Measurements from ENCODE around the gene SMTNL2.

DNA sequence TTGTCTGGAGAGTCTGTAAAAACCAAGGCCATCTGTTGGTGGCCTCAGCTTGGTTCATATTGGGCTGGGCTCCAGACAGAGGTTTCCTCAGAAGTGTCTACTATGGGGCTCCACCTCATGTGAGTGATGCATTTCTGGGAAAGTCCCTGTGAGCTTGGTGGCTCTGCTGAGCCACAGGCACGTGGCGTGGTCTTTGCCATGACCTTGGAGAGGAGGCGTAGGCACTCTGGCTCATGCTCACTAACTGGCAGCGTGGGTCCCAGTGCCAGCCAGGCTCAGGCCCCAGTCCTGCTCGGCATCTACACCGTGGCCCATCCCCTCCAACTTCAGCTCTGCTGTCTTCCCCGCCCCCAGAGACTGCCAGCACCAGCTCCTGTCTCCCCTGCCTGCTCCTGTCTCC, 10.7 kb upstream of the SMTNL2 start:
- TF ChIP-seq, protein P1, sequence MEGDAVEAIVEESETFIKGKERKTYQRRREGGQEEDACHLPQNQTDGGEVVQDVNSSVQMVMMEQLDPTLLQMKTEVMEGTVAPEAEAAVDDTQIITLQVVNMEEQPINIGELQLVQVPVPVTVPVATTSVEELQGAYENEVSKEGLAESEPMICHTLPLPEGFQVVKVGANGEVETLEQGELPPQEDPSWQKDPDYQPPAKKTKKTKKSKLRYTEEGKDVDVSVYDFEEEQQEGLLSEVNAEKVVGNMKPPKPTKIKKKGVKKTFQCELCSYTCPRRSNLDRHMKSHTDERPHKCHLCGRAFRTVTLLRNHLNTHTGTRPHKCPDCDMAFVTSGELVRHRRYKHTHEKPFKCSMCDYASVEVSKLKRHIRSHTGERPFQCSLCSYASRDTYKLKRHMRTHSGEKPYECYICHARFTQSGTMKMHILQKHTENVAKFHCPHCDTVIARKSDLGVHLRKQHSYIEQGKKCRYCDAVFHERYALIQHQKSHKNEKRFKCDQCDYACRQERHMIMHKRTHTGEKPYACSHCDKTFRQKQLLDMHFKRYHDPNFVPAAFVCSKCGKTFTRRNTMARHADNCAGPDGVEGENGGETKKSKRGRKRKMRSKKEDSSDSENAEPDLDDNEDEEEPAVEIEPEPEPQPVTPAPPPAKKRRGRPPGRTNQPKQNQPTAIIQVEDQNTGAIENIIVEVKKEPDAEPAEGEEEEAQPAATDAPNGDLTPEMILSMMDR (IDR thresholded peaks at IDR 0.05), result no peak
- TF ChIP-seq GABPA (IDR thresholded peaks at IDR 0.05; ENCODE audit: low read depth) (no peak), YY1 (IDR thresholded peaks at IDR 0.05; ENCODE audit: low read depth) (no peak), POLR2AphosphoS5 (IDR thresholded peaks at IDR 0.05; ENCODE audit: low read depth, low read length) (no peak), RAD21 (IDR thresholded peaks at IDR 0.05; ENCODE audit: low read length) (no peak), EP300 (IDR thresholded peaks at IDR 0.05; ENCODE audit: borderline replicate concordance in 1 of 2, low read depth in 1 of 2, low read length in 1 of 2) (no peak), SMC3 (IDR thresholded peaks at IDR 0.05; ENCODE audit: low read depth, low read length) (no peak)
- TF ChIP-seq, protein P2, sequence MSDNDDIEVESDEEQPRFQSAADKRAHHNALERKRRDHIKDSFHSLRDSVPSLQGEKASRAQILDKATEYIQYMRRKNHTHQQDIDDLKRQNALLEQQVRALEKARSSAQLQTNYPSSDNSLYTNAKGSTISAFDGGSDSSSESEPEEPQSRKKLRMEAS (IDR thresholded peaks at IDR 0.05; ENCODE audit: low read depth), result no peak
- TF ChIP-seq, protein P3, sequence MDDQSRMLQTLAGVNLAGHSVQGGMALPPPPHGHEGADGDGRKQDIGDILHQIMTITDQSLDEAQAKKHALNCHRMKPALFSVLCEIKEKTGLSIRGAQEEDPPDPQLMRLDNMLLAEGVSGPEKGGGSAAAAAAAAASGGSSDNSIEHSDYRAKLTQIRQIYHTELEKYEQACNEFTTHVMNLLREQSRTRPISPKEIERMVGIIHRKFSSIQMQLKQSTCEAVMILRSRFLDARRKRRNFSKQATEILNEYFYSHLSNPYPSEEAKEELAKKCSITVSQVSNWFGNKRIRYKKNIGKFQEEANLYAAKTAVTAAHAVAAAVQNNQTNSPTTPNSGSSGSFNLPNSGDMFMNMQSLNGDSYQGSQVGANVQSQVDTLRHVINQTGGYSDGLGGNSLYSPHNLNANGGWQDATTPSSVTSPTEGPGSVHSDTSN (IDR thresholded peaks at IDR 0.05), result no peak
- TF ChIP-seq, protein P4, sequence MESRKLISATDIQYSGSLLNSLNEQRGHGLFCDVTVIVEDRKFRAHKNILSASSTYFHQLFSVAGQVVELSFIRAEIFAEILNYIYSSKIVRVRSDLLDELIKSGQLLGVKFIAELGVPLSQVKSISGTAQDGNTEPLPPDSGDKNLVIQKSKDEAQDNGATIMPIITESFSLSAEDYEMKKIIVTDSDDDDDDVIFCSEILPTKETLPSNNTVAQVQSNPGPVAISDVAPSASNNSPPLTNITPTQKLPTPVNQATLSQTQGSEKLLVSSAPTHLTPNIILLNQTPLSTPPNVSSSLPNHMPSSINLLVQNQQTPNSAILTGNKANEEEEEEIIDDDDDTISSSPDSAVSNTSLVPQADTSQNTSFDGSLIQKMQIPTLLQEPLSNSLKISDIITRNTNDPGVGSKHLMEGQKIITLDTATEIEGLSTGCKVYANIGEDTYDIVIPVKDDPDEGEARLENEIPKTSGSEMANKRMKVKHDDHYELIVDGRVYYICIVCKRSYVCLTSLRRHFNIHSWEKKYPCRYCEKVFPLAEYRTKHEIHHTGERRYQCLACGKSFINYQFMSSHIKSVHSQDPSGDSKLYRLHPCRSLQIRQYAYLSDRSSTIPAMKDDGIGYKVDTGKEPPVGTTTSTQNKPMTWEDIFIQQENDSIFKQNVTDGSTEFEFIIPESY (IDR thresholded peaks at IDR 0.05; ENCODE audit: borderline replicate concordance, low read depth), result no peak
- TF ChIP-seq, protein P5, sequence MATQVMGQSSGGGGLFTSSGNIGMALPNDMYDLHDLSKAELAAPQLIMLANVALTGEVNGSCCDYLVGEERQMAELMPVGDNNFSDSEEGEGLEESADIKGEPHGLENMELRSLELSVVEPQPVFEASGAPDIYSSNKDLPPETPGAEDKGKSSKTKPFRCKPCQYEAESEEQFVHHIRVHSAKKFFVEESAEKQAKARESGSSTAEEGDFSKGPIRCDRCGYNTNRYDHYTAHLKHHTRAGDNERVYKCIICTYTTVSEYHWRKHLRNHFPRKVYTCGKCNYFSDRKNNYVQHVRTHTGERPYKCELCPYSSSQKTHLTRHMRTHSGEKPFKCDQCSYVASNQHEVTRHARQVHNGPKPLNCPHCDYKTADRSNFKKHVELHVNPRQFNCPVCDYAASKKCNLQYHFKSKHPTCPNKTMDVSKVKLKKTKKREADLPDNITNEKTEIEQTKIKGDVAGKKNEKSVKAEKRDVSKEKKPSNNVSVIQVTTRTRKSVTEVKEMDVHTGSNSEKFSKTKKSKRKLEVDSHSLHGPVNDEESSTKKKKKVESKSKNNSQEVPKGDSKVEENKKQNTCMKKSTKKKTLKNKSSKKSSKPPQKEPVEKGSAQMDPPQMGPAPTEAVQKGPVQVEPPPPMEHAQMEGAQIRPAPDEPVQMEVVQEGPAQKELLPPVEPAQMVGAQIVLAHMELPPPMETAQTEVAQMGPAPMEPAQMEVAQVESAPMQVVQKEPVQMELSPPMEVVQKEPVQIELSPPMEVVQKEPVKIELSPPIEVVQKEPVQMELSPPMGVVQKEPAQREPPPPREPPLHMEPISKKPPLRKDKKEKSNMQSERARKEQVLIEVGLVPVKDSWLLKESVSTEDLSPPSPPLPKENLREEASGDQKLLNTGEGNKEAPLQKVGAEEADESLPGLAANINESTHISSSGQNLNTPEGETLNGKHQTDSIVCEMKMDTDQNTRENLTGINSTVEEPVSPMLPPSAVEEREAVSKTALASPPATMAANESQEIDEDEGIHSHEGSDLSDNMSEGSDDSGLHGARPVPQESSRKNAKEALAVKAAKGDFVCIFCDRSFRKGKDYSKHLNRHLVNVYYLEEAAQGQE (IDR thresholded peaks at IDR 0.05; ENCODE audit: low read depth, low read length), result no peak

All from SK-N-SH (cell line).